C4-2B (cell line): ENCODE measurements around the gene DKK3.

Experiments used
- CTCF ChIP-seq: fragments of 450-650 bp; conservative IDR thresholded peaks from 2 replicates; pipeline ENCODE4 v1.5.1; 2017; ENCODE audit warnings: mild to moderate bottlenecking
- ZFX ChIP-seq: fragments of 450-650 bp; IDR thresholded peaks from 2 replicates; pipeline ENCODE4 v1.6.1; 2017

DNA sequence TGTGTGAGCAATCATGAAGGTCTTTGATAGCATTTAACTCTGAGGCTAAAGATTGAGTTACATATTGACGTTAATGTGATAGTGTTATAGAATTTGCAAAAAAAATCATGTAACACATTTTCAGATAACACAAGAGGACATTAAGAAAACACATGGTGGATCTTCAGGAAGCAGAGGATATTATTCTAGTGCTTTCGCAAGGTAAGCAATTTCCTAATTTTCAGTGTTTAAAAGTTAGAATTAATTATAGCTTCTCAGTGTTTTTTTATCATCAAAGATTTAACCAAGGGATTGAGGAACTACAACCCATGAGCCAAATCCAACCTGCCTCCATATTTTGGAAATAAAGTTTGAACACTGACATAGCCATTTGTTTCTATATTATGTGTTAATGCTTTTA is 78.5 kb downstream of the DKK3 start:
- TF ChIP-seq CTCF (no peak), ZFX (no peak)
